ENCODE measurements around the gene KANSL1.

KANSL1 gene

GRCh38 chr17:46089389-46089965 is 103.8 kb downstream of the KANSL1 start:
- TF ChIP-seq TAF1 (IDR thresholded peaks at IDR 0.05; ENCODE audit: borderline replicate concordance, insufficient read depth, low read length) = no peak
- TF ChIP-seq FOXP2 (optimal IDR thresholded peaks at IDR 0.05; ENCODE audit: borderline replicate concordance, extremely low read depth, extremely low read length, insufficient read depth) = no peak
- no peak for TF ChIP-seq SIN3A (IDR thresholded peaks at IDR 0.05; ENCODE audit: borderline replicate concordance, insufficient read depth, low read length)
- TF ChIP-seq REST (IDR thresholded peaks at IDR 0.05; ENCODE audit: insufficient read depth in 1 of 2, low read depth in 2 of 2, low read length in 2 of 2) = no peak
- TF ChIP-seq POLR2AphosphoS5 (IDR thresholded peaks at IDR 0.05; ENCODE audit: low read depth, low read length) = no peak

GRCh38 chr17:46088595-46088994 is 104.6 kb downstream of the KANSL1 start:
- TF ChIP-seq FOXP2 (optimal IDR thresholded peaks at IDR 0.05; ENCODE audit: borderline replicate concordance, extremely low read depth, extremely low read length, insufficient read depth) (no peak), REST (IDR thresholded peaks at IDR 0.05; ENCODE audit: insufficient read depth in 1 of 2, low read depth in 2 of 2, low read length in 2 of 2) (no peak), POLR2AphosphoS5 (IDR thresholded peaks at IDR 0.05; ENCODE audit: low read depth, low read length) (no peak), SIN3A (IDR thresholded peaks at IDR 0.05; ENCODE audit: borderline replicate concordance, insufficient read depth, low read length) (no peak), TAF1 (IDR thresholded peaks at IDR 0.05; ENCODE audit: borderline replicate concordance, insufficient read depth, low read length) (no peak)

DNA sequence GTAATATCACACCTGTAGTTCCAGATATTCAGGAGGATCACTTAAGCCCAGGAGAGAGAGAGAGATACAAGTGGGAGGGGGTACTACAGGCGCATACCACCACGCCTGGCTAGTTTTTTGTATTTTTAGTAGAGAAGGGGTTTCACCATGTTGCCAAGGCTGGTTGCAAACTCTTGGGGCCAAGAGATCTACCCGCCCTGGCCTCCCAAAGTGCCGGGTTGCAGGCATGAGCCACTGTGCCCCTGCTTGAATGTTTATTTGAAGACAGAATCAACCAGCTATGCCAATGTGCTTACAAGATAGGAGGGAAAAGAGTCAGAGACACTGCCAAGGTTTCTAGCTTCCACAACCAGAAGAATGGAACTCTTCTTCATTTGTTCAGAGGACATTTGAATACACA is 106.4 kb downstream of the KANSL1 start:
- TF ChIP-seq SIN3A (IDR thresholded peaks at IDR 0.05; ENCODE audit: borderline replicate concordance, insufficient read depth, low read length) = no peak
- TF ChIP-seq TAF1 (IDR thresholded peaks at IDR 0.05; ENCODE audit: borderline replicate concordance, insufficient read depth, low read length) = no peak
- TF ChIP-seq FOXP2 (optimal IDR thresholded peaks at IDR 0.05; ENCODE audit: borderline replicate concordance, extremely low read depth, extremely low read length, insufficient read depth) = no peak
- TF ChIP-seq REST (IDR thresholded peaks at IDR 0.05; ENCODE audit: insufficient read depth in 1 of 2, low read depth in 2 of 2, low read length in 2 of 2) = no peak
- no peak for TF ChIP-seq POLR2AphosphoS5 (IDR thresholded peaks at IDR 0.05; ENCODE audit: low read depth, low read length)

DNA sequence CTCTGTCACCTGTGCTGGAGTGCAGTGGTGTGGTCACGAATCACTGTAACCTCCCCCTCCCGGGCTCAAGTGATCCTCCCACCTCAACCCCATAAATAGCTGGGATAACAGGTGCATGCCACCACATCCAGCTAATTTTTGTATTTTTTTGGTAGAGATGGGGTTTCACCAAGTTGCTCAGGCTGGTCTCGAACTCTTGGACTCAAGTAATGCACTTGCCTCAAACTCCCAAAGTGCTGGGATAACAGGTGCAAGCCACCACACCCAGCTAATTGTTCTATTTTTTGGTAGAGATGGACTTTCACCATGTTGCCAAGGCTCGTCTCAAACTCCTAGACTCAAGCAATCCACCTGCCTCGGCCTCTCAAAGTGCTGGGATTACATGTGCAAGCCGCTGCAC is 107.7 kb downstream of the KANSL1 start:
- no peak for TF ChIP-seq TAF1 (IDR thresholded peaks at IDR 0.05; ENCODE audit: borderline replicate concordance, insufficient read depth, low read length)
- no peak for TF ChIP-seq REST (IDR thresholded peaks at IDR 0.05; ENCODE audit: insufficient read depth in 1 of 2, low read depth in 2 of 2, low read length in 2 of 2)
- no peak for TF ChIP-seq POLR2AphosphoS5 (IDR thresholded peaks at IDR 0.05; ENCODE audit: low read depth, low read length)
- no peak for TF ChIP-seq FOXP2 (optimal IDR thresholded peaks at IDR 0.05; ENCODE audit: borderline replicate concordance, extremely low read depth, extremely low read length, insufficient read depth)
- TF ChIP-seq SIN3A (IDR thresholded peaks at IDR 0.05; ENCODE audit: borderline replicate concordance, insufficient read depth, low read length) = no peak
